Activated T-helper 1 cell treated with anti-CD3 and anti-CD28 coated beads, Interleukin-2, amount 50 U/mL, for 16 hours (primary cell): ENCODE data around the gene NANOS1.

ENCODE experiments used
- DNase-seq, 2 donors: peaks; one replicate each; pipeline ENCODE4 v3.0.0-alpha.2; 2020; ENCODE audit warnings: low read depth in 1 of 2, low spot score in 1 of 2

NANOS1 gene, protein sequence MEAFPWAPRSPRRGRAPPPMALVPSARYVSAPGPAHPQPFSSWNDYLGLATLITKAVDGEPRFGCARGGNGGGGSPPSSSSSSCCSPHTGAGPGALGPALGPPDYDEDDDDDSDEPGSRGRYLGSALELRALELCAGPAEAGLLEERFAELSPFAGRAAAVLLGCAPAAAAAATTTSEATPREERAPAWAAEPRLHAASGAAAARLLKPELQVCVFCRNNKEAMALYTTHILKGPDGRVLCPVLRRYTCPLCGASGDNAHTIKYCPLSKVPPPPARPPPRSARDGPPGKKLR

DNA sequence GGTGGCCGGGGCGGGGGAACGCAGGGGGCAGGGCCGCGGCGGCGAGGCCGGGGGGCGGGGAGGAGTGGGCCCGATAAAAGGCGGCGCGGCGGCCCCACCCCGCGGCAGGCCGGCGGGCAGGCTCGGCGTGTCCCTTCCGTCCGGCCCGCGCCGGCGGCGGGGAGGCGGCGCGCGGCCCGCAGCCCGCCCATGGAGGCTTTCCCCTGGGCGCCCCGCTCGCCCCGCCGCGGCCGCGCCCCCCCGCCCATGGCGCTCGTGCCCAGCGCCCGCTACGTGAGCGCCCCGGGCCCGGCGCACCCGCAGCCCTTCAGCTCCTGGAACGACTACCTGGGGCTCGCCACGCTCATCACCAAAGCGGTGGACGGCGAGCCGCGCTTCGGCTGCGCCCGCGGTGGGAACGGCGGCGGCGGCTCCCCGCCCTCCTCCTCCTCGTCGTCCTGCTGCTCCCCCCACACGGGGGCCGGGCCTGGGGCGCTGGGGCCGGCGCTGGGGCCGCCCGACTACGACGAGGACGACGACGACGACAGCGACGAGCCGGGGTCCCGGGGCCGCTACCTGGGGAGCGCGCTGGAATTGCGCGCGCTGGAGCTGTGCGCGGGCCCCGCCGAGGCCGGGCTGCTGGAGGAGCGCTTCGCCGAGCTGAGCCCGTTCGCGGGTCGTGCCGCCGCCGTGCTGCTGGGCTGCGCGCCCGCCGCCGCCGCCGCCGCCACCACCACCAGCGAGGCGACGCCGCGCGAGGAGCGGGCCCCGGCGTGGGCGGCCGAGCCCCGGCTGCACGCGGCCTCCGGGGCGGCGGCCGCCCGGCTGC lies at the start of gene NANOS1:
Gene NANOS1, plus strand, starts transcription at position 102 of the 808 bp plus-strand sequence. Its CDS starts 88 bp downstream, at position 190.
- peak in 1 of 2 donors; percentile 7 for DNase-seq

DNA sequence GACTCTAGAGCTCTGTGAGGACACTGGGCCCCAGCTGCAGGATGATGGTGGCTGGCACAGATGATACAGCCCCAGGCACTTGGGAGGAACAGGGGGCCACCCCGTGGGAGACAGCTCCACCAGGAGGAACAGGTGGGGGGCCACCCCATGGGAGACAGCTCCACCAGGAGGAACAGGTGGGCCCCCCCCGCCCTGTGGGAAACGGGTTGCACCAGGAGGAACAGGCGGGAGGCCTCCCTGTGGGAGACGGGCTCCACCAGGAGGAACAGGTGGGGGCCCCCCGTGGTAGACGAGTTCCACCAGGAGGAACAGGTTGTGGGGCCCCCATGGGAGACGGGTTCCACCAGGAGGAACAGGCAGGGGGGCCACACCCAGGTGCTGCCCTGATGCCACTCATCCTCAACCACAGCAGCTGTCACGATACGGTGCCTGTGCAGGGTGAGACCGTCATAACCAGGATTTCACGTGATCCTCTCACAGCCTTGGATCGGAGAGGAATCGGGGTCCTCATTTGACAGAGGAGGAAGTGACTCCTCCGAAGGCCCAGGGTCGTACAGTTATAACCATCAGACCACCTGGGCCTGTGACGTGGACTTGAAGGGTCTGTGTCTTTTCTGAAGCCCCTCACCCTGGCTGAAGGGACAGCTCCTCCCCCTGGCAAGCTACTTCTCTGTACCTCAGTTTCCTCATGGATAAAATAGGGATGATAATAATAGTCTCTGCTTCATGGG lies 49.2 kb upstream of the NANOS1 start:
- no peak for DNase-seq

DNA sequence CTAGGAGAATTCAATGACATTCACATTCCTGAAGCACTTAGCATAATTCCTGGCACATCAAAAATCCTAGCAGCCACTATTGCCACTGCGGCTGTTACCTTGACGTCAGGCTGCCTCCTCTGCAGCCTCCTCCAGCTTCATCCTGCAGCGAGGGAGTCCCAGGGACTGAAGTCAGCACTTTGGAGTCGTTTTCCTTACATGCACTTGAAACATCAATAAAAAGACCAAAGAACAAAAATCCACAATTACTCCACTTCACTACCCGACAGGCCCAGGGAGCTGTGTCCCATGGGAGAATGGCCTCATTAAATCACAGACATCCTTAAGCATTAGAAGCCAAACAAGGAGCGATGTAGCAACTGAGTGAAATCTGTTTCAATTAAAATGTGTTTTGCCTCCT lies 48.6 kb upstream of the NANOS1 start:
- no peak for DNase-seq

DNA sequence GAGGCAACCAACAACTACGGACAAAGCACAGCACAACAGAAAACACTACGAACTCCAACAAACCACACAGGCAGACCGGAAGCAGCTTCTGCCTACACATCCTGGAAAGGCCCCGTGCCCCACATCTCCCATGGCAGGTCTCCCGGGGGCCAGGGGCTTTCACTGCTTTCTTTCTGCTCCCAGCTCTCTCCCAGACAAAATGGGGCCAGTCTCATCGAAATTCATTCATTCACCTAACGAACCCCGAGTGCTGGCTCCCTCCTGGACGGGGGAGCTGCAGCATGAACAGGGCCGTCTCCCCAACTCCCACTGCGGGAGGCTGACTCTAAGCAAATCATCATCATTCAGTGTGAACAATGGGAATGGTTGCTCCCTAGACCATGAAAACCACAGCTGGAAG lies 47.6 kb upstream of the NANOS1 start:
- no peak for DNase-seq

DNA sequence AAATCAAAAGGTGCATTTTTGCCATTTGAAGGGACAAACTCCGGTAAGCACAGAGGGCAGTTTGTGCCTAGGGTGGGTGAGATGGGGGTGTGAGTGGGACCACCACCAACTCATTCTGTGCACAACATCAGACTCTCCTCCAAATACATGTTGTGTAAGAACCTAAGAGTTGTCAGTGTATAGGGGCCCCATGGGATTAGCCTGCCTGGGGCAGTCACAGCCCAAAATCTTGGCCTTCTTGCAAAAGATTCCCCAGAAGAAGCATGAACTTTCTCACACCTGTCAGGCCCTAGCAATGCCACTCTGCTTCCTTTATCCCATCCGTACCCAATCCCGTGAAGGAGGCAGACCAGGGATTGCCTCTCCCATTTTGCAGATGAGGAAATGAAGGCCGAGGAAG lies 47.1 kb upstream of the NANOS1 start:
- DNase-seq = no peak

DNA sequence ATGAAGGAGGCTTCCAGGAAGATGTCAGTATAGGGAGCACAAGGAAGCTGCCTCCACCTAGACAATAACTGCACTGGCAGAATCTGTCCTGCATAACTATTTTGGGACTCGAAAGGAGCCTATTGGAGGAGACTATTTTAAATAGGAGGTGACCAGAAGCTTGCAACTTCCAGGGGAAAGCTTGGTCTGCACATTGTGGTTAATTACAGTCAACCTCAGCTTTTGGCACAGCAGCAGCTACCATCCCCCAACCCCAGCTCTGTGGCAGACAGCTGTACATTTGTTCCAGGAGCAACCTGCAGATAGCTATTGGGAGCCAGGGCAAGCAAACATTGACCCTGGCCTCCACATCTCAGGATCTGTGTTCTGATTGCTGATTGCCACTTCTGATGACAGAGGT lies 46.3 kb upstream of the NANOS1 start:
- no peak for DNase-seq

DNA sequence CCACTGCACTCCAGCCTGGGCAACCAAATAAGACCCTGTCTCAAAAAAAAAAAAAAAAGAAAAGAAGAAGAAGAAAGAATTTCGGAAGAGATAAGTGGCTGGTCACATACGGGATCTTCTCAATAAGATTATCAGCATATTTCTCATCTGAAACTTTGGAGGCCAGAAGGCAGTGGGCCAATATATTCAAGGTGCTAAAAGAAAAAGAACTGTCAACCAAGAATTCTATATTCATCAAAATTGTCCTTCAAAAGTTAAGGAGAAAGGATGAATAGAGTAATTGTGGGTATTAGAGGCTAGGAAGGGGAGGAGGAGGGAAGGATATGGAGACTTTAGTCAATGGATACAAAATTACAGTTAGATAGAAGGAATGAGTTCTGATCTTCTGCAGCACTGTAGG lies 43.9 kb upstream of the NANOS1 start:
- no peak for DNase-seq

DNA sequence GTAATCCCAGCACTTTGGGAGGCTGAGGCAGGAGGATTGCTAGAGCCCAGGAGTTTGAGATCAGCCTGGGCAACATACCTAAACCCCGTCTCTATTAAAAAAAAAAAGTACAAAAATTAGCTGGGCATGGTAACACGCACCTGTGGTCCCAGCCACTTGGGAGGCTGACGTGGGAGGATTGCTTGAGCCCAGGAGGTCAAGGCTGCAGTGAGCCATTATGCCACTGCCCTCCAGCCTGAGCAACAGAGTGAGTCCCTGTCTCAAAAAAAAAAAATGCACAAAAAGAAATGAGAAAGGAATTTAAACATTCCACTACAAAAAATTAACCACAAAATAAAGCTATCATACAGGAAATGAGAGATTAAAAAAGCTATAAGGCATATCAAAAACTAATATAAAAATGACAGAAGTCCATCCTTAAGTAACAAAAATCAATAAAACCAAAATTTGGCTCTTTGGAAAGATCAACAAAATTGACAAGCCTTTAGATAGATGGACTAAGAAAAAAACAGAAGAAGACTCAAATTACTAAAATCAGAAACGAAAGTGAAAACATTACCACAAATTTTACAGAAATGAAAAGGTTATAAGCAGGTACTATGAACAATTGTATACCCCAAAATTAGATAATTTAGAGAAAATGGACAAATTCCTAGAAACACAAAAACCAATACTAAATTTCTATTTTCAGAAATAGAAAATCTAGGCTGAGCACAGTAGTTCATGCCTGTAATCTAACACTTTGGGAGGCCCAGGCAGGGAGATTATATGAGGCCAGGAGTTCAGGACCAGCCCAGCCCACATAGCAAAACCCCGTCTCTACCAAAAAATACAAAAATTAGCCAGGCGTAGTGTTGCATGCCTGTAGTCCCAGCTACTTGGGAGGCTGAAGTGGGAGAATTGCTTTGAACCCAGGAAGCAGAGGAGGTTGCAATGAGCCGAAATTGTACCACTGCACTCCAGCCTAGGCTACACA lies 42.4 kb upstream of the NANOS1 start:
- no peak for DNase-seq

DNA sequence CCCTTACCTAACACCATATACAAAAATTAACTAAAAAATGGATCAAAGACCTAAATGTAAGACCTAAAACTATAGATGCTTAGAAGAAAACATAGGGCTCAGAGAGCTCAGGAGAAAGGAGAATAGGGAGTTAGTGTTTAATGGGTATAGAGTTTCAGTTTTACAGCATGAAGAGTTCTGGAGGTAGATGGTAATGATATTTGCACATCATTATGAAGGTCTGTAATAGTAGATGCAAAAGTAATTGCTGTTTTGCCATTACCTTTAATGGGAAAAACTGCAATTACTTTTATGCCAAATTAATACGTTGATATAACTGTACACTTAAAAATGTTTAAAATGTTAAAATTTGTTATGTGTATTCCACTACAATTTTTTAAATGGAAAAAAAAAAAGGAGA lies 39.2 kb upstream of the NANOS1 start:
- no peak for DNase-seq

DNA sequence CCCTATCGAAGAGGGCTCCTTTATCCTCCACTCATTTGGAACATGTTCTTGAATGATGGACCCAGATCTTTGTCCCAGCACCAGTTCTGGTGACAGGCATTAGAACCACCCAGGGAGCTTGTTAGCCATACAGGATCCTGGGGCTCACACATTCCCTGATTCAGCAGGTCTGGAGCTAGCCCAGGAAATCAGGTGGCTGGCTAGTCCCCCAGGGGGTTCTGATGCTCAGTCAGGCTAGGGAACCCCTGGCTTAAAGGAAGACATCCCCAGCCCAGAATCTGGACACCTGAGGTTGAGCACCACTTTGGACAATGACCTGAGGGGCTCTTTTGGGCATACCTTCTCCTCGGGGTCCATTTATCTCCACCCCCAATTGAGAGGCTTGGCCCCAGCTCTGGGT lies 37.0 kb upstream of the NANOS1 start:
- no peak for DNase-seq

DNA sequence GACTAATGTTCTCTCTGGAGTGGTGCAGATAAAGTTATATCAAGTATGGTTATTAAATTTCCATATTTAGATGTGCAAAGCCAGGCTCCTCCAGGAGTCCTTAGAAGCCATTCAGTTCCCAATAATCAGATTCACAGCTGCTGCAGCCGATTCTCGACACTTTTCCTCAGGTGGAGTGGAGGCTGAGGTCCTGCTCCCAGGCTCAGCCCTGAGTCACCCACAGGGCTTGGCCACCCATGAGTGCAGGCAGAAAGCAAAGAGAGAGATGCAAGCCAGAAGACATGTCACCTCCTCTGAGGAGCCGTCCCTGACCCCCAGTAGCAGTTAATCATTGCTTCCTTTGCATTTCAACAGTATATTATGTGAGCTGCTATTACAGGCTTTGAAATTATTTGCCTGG lies 36.3 kb upstream of the NANOS1 start:
- DNase-seq = no peak

DNA sequence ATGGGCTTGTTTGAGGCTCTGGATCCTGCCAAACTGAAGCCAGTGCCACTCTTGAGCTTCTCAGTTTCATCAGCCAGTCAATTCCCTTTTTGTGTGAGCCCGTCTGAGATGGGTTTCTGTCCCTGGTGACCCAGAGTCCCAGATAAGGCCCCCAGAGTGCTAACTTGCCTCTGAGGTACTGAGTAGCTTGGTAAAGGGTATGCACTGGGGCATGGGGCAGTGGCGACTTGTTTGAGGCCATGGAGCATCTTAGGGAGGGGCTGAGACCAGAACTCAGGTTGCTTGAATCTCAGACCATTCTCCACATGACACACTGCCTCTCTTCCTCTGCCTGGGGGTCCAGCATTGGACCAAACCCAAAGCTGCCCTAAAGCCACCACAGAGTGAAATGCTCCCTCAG lies 35.2 kb upstream of the NANOS1 start:
- no peak for DNase-seq

DNA sequence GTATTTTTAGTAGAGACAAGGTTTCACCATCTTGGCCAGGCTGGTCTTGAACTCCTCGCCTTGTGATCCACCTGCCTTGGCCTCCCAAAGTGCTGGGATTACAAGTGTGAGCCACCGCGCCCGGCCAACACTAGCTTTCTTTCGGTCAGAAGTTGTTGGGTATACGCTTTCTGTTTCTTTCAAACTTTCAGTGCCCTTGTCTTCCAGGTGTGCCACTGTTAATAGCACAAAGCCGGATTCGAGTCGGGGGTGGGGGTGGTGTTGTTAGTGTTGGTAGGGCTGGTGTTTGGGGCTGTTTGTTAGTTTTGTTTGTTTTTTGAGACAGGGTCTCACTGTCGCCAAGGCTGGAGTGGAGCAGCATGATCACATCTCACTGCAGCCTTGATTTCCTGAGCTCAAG lies 33.8 kb upstream of the NANOS1 start:
- no peak for DNase-seq

DNA sequence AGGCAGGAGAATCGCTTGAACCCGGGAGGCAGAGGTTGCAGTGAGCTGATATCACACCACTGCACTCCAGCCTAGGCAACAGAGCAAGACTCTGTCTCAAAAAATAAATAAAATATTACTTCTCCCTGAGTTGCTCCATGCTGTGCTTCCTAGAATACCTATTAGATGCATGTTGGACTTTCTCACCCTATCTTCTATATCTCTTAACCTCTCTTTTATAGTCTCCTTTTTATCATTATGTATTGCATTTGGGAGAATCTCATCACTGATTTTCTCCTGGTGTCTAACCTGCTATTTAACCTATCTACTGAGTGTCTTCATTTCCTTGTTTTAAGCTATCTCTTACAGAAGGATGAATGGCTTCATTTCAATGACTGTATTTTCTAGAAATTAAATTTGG lies 32.1 kb upstream of the NANOS1 start:
- DNase-seq = no peak

DNA sequence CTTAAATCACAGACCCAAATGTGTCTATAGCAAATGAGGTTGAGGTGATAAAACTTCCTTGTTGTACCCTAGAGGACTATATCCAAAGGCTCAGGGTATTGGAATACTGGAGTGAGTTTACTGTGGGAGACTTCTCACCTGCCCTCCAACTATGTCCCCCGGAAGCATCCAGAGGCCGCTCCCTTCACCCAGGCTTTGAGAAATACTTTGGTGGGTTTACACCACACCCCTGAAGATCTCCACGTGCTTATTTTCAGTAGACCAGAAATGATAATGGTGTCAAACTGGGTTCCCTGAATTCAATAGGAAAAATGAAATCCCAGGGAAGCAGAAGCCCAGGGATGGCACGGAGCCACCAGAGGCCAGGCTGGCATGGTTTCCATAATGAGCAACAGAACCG lies 31.3 kb upstream of the NANOS1 start:
- DNase-seq = no peak

DNA sequence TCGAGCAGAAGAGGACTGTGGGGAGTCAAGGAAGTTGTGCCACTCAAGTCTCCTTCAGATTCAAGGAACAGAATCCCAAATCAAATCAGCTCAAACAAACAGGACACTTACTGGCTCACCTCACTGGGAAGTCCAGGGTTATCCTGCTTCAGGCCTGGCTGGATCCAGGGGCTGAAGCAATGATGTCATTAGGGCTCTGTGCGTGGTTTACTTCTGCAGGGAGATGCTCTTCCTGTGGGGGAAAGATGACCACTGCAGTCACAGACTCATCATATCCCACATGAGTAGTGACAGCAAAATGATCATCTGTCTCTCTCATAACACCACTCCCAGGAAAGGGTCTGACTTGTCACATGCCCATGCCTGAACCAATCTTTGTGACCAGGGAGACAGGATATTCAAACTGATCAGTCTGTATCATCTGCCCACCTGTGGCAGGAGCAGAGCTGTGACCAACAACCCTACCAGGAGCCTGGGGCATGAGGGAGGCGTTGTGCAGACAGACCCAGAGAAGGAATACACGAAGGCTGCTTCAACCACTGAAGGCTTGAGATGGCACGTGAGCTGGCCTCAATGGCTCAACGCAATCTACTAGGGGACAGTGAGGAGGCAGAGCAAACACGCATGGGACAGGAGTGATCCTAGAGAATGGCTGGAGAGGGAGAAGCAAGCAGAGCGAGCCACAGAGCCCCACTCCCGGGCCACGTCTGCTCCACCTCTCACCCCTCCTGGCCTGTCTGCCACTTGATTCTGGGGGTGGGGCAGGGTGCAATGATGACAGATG lies 27.6 kb upstream of the NANOS1 start:
- no peak for DNase-seq

DNA sequence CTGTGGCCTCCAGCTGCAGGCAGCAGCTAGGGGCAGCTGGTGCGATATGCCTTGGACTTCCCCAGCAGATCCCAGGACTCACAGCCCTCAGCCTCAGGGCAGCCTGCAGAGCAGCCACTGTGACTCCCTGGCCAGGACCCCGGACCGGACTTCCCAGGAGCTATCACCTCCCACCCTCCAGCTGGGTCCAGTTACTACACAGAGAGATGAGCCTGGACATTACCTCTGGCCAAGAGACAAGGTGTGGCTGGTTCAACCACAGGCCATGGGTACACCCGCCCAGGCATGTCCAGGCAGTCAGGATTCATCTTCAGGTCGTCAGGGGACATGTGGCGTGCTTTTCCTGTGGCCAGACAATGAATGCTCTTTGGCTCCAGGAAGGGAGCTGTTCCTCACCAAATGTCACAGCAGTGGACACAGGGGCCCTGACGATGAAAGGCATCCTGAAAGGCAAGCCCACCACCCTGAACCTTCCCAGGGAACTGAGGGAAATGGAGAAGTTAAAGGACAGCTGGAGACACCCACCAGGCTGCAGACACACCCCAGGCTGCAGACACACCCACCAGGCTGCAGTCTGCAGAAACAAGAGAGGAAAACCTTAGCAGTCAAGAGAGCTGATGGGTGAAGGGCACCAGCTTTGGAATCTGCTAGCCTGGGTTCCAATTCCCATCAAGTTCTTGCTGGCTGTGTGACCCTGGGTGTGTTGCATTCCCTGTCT lies 25.8 kb upstream of the NANOS1 start:
- no peak for DNase-seq

DNA sequence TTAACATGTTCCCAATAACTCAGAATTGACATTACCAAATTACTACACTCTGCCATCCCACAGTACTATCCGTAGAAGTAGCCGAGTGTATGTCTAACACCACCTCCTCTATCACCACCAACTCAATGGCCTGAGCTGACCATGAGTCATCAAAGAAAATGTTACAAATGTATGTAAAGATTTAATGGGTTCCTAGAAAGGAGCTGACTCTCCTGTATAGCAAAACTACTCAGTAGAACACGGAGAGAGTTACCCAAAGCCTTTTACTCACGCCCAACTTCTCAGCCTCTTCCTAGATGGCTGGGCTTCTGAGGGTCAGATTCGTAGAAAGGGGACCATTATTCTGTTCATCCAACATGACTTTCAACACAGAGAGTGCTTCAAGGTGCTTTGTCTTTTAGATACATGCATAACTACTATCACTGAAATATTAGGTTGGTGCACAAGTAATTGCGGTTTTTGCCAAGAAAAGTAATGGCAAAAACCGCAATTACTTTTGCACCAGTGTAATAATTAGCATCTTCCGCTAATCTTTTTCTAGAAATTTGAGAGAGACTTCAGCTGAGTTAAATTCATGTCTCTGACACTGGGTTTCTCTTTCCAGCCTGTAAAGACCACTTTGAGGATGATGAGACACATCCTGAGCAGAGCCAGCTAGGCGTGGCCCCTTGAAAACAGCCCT lies 24.0 kb upstream of the NANOS1 start:
- DNase-seq = no peak
